Ascending aorta (tissue), 2 donors: Measurements from ENCODE around the gene UST. TPM values are rescaled to one million over a fixed set of nuclear protein-coding genes. Genes with fewer than 3 reads are reported as not detected.

ENCODE experiments used
- DNase-seq, 2 donors: peaks; one replicate each; pipeline ENCODE4 v3.0.0-alpha.2; 2019; ENCODE audit warnings: low spot score in 2 of 2
- H3K27ac ChIP-seq, 2 donors: fragments of 200-600 bp; sonication (generic); one replicate each; pipeline ENCODE4 v1.5.1; 2016 to 2017; ENCODE audit warnings: mild to moderate bottlenecking in 1 of 2
- H3K27me3 ChIP-seq: fragments of 200-600 bp; sonication (generic); one replicate; pipeline ENCODE4 v1.5.1; 2017
- H3K36me3 ChIP-seq, 2 donors: fragments of 200-600 bp; sonication (generic); one replicate each; pipeline ENCODE4 v1.5.1; 2016
- H3K4me1 ChIP-seq, 2 donors: fragments of 200-600 bp; sonication (generic); one replicate each; pipeline ENCODE4 v1.5.1; 2016 to 2017; ENCODE audit warnings: mild to moderate bottlenecking in 1 of 2
- H3K4me3 ChIP-seq, 2 donors: fragments of 200-600 bp; sonication (generic); one replicate each; pipeline ENCODE4 v1.5.1; 2016 to 2017; ENCODE audit warnings: mild to moderate bottlenecking in 1 of 2
- H3K9me3 ChIP-seq, 2 donors: fragments of 200-600 bp; sonication (generic); one replicate each; pipeline ENCODE4 v1.5.1; 2016
- CTCF ChIP-seq, 3 experiments: fragments of 200-600 bp in 2 of 3; fragments of 450-650 bp in 1 of 3; sonication (generic) in 2 of 3; IDR thresholded peaks; one replicate each; pipeline ENCODE4 v1.5.1; 2016 to 2019; ENCODE audit warnings: antibody characterized with exemption in 3 of 3, mild to moderate bottlenecking in 1 of 3, moderate library complexity in 1 of 3
- intact Hi-C: fragments of 100-400 bp; cut with DNase I; formaldehyde crosslinking; loops from one replicate; pipeline ENCODE4 v1.15.1; 2023
- total RNA-seq: library from RNA; depleted of rRNA; stranded (reverse); fragments of >200 nt; gene quantifications from one replicate; pipeline ENCODE4 v1.1.0, GENCODE V29; 2016

The UST gene
- total RNA-seq, 1 donor from 2014 or later: 27.0 TPM

DNA sequence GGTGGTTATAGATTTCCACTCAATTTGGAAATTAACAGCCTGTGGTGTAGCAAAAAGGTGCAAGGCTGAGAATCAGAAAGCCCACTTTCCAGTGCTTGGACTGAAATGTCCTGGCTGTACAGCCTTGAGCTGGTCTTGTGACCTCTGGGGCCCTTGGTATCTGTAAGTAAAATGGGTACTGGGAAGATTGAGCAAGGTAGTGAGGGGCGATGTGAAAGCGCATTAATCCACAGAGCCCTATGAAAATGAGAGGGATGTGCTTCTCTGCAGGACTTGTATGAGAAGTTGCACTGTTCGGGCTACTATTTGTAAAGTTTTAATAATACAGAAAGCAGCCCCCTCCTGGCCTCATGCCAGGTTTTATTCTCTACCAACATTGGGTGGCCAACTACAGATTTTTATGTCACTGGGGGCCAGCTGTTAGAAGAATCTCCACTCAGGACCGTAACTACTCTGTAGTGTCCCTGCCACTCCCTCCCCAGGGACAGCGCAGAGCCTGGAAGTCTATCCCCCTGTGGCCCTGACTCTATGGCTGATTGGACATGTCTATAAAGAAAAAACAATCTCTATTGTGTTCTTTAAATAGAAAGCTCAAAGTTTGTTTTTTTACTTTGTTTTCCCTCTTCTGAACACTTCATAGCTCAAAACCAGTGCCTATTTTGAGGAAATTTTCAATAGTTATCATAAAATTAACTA is 316.0 kb downstream of the UST start:
- no peak for TF ChIP-seq CTCF (IDR thresholded peaks at IDR 0.05)
- DNase-seq: no peak
- H3K4me3 ChIP-seq: no peak overlapping the region
- H3K9me3 ChIP-seq: no peaks in the 10 kb centered on the region
- intact Hi-C loops: no loop called here
- no peaks in the 10 kb centered on the region for H3K36me3 ChIP-seq
- H3K4me1 ChIP-seq: peaks cover 12 to 27% of the 10 kb centered on the region in 2 donors
- H3K27ac ChIP-seq: no peak overlapping the region
- no peaks in the 10 kb centered on the region for H3K27me3 ChIP-seq

- Histone ChIP-seq H3K9me3 (no peaks in the 10 kb centered on the region), H3K27ac (peak overlapping the region; percentile 12 to 35), H3K27me3 (no peaks in the 10 kb centered on the region), H3K36me3 (no peaks in the 10 kb centered on the region), H3K4me3 (no peak overlapping the region), H3K4me1 (peaks cover 12 to 27% of the 10 kb centered on the region in 2 donors)
- no peak for TF ChIP-seq CTCF (IDR thresholded peaks at IDR 0.05)
- DNase-seq: no peak
- intact Hi-C loops: no loop called here
Observed at GRCh38 chr6:149063468-149063867, 316.6 kb downstream of the UST start.

- Histone ChIP-seq H3K9me3 (no peaks in the 10 kb centered on the region), H3K36me3 (no peaks in the 10 kb centered on the region), H3K27me3 (no peaks in the 10 kb centered on the region), H3K4me1 (peaks cover 12 to 27% of the 10 kb centered on the region in 2 donors), H3K27ac (peak overlapping the region; percentile 12 to 59), H3K4me3 (peak overlapping the region in 1 of 2 donors; percentile 16)
- DNase-seq: no peak
- TF ChIP-seq CTCF (IDR thresholded peaks at IDR 0.05): no peak
- intact Hi-C loops: no loop called here
Observed at GRCh38 chr6:149064001-149064659, 317.3 kb downstream of the UST start.

GRCh38 chr6:149064660-149065015 is 317.8 kb downstream of the UST start:
- Histone ChIP-seq H3K9me3 (no peaks in the 10 kb centered on the region), H3K4me3 (peak overlapping the region in 1 of 2 donors; percentile 16), H3K4me1 (peaks cover 12 to 27% of the 10 kb centered on the region in 2 donors), H3K27ac (peak overlapping the region; percentile 12 to 59), H3K27me3 (no peaks in the 10 kb centered on the region), H3K36me3 (no peaks in the 10 kb centered on the region)
- TF ChIP-seq CTCF (IDR thresholded peaks at IDR 0.05): no peak
- intact Hi-C loops: no loop called here
- no peak for DNase-seq

GRCh38 chr6:149065121-149065520 is 318.3 kb downstream of the UST start:
- H3K27ac ChIP-seq: peak overlapping the region; percentile 12 to 59
- intact Hi-C loops: no loop called here
- TF ChIP-seq CTCF (IDR thresholded peaks at IDR 0.05): no peak
- H3K27me3 ChIP-seq: no peaks in the 10 kb centered on the region
- peak overlapping the region in 1 of 2 donors; percentile 16 for H3K4me3 ChIP-seq
- H3K9me3 ChIP-seq: no peaks in the 10 kb centered on the region
- no peaks in the 10 kb centered on the region for H3K36me3 ChIP-seq
- DNase-seq: no peak
- H3K4me1 ChIP-seq: peaks cover 12 to 27% of the 10 kb centered on the region in 2 donors
